Colonic mucosa (tissue), 4 donors: ENCODE results near the gene RABL2A. TPM values are rescaled to one million over a fixed set of nuclear protein-coding genes. Genes with fewer than 3 reads are reported as not detected.
"Not testable (repeated sequence)": the region's sequence is repeated elsewhere in the genome, so short reads cannot be mapped to it uniquely, and the experiment has no call there.

Source experiments
- DNase-seq: peaks from one replicate; pipeline ENCODE4 v3.0.0-alpha.2; 2020
- H3K27ac ChIP-seq: fragments of 200-600 bp; one replicate; pipeline ENCODE4 v1.8.0; 2021
- H3K27me3 ChIP-seq: fragments of 200-600 bp; one replicate; pipeline ENCODE4 v1.8.0; 2021
- H3K36me3 ChIP-seq: fragments of 200-600 bp; one replicate; pipeline ENCODE4 v1.8.0; 2021
- H3K4me1 ChIP-seq: fragments of 200-600 bp; one replicate; pipeline ENCODE4 v1.8.0; 2021; ENCODE audit warnings: mild to moderate bottlenecking
- H3K4me3 ChIP-seq: fragments of 200-600 bp; one replicate; pipeline ENCODE4 v1.8.0; 2021
- H3K9ac ChIP-seq, 2 donors: one replicate each; pipeline ENCODE4 v1.7.0; 2013; ENCODE audit warnings: control low read depth in 2 of 2, low read depth in 2 of 2, low read length in 2 of 2
- H3K9me3 ChIP-seq: fragments of 200-600 bp; one replicate; pipeline ENCODE4 v1.8.0; 2021
- CTCF ChIP-seq: fragments of 200-600 bp; IDR thresholded peaks from one replicate; pipeline ENCODE4 v1.8.0; 2022; ENCODE audit warnings: antibody characterized with exemption, mild to moderate bottlenecking
- intact Hi-C: fragments of 100-400 bp; cut with DNase I; formaldehyde crosslinking; loops from one replicate; pipeline ENCODE4 v1.14.1; 2022
- total RNA-seq, 2 donors: library from RNA; stranded (reverse); fragmentation: NEBNext Ultra II Directional in 1 of 2; extraction: Animal tissue kit (Norgen Biotek cat#: 25700) in 1 of 2; gene quantifications; one replicate each; pipeline ENCODE4 v1.2.1, GENCODE V29; 2021
- donor health status: healthy.
- donor health status: DM: no; HTN: no; CAD: no.
- donor health status: DM: no; HTN: no; CAD: no.

RABL2A gene
- total RNA-seq, 2 donors from 2014 or later, result 9.3 to 19.4 TPM

- H3K9me3 ChIP-seq, DNase-seq, intact Hi-C loops: not testable (repeated sequence)
These were observed 37.9 kb downstream of the RABL2A start for GRCh38 chr2:113664761-113665533.

GRCh38 chr2:113669013-113669412 is 41.9 kb downstream of the RABL2A start:
- H3K9ac ChIP-seq, DNase-seq, intact Hi-C loops: not testable (repeated sequence)

More at GRCh38 chr2:113664761-113665533, 37.9 kb downstream of the RABL2A start:
- H3K27ac ChIP-seq, H3K36me3 ChIP-seq, H3K4me3 ChIP-seq, H3K4me1 ChIP-seq, H3K27me3 ChIP-seq, H3K9ac ChIP-seq: not testable (repeated sequence)

DNA sequence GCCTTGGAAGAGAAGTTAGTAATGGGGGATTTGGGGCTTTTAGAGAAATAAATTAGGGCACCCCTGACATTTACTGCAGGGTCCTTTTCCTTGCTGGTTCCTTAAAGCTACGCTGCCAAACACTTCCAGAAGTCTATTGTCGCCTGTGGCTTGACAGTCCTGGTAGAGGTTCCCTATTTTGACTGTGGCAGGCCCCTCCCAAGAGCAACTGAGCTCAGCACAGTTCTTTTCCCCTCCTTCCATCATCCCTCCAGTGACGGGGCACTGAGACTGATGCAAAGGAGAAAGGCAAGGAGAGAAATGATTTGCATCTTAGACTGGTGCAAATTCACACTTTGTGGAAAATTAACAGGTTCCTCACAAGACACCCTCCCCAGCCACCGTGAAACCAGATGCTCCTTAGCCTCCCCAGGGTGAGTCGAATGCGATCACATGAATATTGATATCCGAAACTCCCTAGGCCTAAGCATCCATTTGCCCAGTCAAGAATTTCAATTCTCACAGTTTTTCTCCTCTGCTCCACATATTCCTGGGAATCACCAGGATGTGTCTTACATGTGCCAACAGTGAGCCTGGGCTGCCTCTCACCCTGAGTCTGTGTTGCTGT is 45.4 kb downstream of the RABL2A start:
- Histone ChIP-seq H3K9ac (no peak overlapping the region), H3K36me3 (no peaks in the 10 kb centered on the region), H3K4me1 (no peaks in the 10 kb centered on the region), H3K27ac (no peak overlapping the region), H3K4me3 (no peak overlapping the region), H3K9me3 (no peaks in the 10 kb centered on the region), H3K27me3 (no peaks in the 10 kb centered on the region)
- no peak for TF ChIP-seq CTCF
- intact Hi-C loops, result no loop called here
- no peak for DNase-seq

More at GRCh38 chr2:113669013-113669412, 41.9 kb downstream of the RABL2A start:
- H3K27me3 ChIP-seq, H3K27ac ChIP-seq, H3K4me1 ChIP-seq, H3K9me3 ChIP-seq, H3K4me3 ChIP-seq, H3K36me3 ChIP-seq: not testable (repeated sequence)

DNA sequence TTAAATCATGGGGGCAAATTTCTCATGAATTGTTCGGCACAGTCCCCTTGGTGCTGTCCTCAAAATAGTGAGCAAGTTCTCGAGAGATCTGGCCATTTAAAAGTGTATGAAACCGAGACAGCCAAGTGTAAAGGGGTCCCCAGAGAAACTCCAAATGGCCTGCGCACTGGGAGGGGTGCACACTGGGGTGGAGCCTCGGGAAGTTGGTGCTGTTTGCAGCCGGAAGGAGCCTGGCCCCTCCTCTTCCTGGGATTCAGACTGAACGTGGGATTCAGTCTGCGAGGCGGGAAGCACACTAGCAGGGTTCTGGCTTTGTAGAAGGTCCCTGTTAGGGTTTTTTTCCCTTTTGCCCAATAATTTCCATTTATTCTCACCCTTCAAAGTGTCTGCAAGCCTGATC is 48.8 kb downstream of the RABL2A start:
- Histone ChIP-seq H3K27me3 (no peaks in the 10 kb centered on the region), H3K4me3 (no peak overlapping the region), H3K36me3 (no peaks in the 10 kb centered on the region), H3K27ac (no peak overlapping the region), H3K4me1 (no peaks in the 10 kb centered on the region), H3K9me3 (no peaks in the 10 kb centered on the region), H3K9ac (no peak overlapping the region)
- no peak for TF ChIP-seq CTCF
- intact Hi-C loops, result no loop called here
- no peak for DNase-seq

GRCh38 chr2:113676623-113677266 is 49.7 kb downstream of the RABL2A start:
- H3K27me3 ChIP-seq, result no peaks in the 10 kb centered on the region
- no peaks in the 10 kb centered on the region for H3K9me3 ChIP-seq
- H3K36me3 ChIP-seq, result no peaks in the 10 kb centered on the region
- DNase-seq, result no peak
- no peak overlapping the region for H3K4me3 ChIP-seq
- no peak overlapping the region for H3K9ac ChIP-seq
- H3K4me1 ChIP-seq, result no peaks in the 10 kb centered on the region
- intact Hi-C loops, result no loop called here
- no peak for TF ChIP-seq CTCF
- H3K27ac ChIP-seq, result no peak overlapping the region

DNA sequence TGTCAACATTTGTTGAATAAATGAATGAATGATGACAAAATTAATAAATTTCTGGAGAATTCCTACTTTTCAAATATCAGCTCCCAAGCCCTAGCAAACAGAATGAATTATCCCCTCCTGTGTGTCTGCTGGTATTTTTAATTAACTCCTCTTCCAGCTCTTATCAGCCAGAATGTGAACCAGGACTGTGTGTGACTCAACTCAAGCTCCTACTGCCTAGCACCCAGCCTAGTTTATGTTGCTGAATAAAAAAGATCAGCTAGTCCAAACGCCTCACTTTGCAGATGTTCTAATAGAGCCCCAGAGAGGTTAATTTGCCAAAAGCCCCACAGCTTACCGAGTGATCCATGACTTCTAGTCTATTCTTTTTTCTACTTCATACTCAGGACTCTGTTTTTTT is 50.3 kb downstream of the RABL2A start:
- intact Hi-C loops, result no loop called here
- Histone ChIP-seq H3K27ac (no peak overlapping the region), H3K9ac (no peak overlapping the region), H3K4me3 (no peak overlapping the region), H3K27me3 (no peaks in the 10 kb centered on the region), H3K4me1 (no peaks in the 10 kb centered on the region), H3K9me3 (no peaks in the 10 kb centered on the region), H3K36me3 (no peaks in the 10 kb centered on the region)
- DNase-seq, result no peak
- TF ChIP-seq CTCF, result no peak
